ENCODE data around the gene XCR1. TPM values are rescaled to one million over a fixed set of nuclear protein-coding genes. Genes with fewer than 3 reads are reported as not detected.

XCR1 gene
- total and polyA plus RNA-seq, 9 of the 15 experiments (the other 6 are each of a cell fraction or from before 2014, with no cell fraction given), result not detected

DNA sequence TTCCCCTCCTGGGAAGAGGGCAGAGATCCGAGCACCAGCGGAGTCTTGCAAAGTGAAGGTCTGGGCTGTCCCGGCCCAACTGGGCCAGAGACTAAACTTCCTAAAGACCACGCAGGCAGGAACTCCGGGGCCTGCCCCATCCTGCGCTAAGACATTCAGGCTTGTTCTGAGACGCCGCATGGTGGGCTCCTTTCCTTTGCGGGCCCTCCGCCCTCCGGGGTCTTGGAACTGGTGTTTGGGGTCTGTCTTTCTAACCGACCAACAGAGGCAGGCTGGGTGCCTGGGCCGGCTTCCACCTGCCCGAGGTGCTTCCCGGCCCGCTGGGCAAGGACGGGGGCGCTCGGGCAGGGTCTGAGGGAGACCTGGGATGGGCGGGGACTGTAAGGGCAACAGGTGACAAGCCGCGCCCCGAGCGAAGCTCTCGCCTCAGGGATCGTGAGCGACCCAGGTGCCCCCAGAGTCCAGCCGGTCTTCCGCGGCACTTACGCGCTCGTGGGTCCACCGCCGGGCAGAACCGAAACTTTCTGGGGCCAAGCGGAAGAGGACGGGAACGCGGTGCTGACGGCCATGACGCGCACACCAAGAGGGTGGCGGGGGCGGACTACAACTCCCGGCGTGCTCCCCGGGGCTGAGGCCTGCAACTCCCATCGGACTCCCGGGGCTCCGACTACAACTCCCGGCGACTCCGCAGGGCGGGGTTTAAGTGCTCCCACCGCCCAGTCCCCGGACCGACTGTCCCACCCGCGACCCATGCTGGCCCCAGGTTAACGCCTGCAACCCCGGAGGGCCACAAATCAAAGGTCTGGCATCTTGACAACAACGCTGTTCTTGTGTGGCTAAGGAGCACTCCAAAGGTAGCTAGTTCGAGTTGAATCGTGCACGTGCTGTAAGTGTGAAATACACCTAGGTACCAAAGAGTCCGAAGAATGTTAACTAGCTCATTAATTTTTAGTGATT lies 31.8 kb downstream of the XCR1 start, which contains the start of gene FYCO1 (continued):
- TF ChIP-seq, protein P1, sequence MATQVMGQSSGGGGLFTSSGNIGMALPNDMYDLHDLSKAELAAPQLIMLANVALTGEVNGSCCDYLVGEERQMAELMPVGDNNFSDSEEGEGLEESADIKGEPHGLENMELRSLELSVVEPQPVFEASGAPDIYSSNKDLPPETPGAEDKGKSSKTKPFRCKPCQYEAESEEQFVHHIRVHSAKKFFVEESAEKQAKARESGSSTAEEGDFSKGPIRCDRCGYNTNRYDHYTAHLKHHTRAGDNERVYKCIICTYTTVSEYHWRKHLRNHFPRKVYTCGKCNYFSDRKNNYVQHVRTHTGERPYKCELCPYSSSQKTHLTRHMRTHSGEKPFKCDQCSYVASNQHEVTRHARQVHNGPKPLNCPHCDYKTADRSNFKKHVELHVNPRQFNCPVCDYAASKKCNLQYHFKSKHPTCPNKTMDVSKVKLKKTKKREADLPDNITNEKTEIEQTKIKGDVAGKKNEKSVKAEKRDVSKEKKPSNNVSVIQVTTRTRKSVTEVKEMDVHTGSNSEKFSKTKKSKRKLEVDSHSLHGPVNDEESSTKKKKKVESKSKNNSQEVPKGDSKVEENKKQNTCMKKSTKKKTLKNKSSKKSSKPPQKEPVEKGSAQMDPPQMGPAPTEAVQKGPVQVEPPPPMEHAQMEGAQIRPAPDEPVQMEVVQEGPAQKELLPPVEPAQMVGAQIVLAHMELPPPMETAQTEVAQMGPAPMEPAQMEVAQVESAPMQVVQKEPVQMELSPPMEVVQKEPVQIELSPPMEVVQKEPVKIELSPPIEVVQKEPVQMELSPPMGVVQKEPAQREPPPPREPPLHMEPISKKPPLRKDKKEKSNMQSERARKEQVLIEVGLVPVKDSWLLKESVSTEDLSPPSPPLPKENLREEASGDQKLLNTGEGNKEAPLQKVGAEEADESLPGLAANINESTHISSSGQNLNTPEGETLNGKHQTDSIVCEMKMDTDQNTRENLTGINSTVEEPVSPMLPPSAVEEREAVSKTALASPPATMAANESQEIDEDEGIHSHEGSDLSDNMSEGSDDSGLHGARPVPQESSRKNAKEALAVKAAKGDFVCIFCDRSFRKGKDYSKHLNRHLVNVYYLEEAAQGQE (IDR thresholded peaks at IDR 0.05; ENCODE audit: borderline replicate concordance), result peak; percentile 55
- TF ChIP-seq, protein P1 (CRISPR knock-in tag; IDR thresholded peaks at IDR 0.05; ENCODE audit: low read depth), result peak; percentile 65
- no peak for TF ChIP-seq ADNP (tag; IDR thresholded peaks at IDR 0.05)
- TF ChIP-seq, protein P2, sequence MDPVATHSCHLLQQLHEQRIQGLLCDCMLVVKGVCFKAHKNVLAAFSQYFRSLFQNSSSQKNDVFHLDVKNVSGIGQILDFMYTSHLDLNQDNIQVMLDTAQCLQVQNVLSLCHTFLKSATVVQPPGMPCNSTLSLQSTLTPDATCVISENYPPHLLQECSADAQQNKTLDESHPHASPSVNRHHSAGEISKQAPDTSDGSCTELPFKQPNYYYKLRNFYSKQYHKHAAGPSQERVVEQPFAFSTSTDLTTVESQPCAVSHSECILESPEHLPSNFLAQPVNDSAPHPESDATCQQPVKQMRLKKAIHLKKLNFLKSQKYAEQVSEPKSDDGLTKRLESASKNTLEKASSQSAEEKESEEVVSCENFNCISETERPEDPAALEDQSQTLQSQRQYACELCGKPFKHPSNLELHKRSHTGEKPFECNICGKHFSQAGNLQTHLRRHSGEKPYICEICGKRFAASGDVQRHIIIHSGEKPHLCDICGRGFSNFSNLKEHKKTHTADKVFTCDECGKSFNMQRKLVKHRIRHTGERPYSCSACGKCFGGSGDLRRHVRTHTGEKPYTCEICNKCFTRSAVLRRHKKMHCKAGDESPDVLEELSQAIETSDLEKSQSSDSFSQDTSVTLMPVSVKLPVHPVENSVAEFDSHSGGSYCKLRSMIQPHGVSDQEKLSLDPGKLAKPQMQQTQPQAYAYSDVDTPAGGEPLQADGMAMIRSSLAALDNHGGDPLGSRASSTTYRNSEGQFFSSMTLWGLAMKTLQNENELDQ (CRISPR knock-in tag; IDR thresholded peaks at IDR 0.05; ENCODE audit: borderline replicate concordance), result peak; percentile 67; the same call in 1 of the 2 replicates
- no peak for TF ChIP-seq ZFP30 (CRISPR knock-in tag; IDR thresholded peaks at IDR 0.05; ENCODE audit: borderline replicate concordance)
- peak; percentile 80 for TF ChIP-seq SAP30 (IDR thresholded peaks at IDR 0.05; ENCODE audit: borderline replicate concordance, insufficient read depth, low read depth, low read length, poor library complexity, severe bottlenecking)
- TF ChIP-seq, protein P3, sequence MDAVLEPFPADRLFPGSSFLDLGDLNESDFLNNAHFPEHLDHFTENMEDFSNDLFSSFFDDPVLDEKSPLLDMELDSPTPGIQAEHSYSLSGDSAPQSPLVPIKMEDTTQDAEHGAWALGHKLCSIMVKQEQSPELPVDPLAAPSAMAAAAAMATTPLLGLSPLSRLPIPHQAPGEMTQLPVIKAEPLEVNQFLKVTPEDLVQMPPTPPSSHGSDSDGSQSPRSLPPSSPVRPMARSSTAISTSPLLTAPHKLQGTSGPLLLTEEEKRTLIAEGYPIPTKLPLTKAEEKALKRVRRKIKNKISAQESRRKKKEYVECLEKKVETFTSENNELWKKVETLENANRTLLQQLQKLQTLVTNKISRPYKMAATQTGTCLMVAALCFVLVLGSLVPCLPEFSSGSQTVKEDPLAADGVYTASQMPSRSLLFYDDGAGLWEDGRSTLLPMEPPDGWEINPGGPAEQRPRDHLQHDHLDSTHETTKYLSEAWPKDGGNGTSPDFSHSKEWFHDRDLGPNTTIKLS (IDR thresholded peaks at IDR 0.05; ENCODE audit: borderline replicate concordance, low read depth), result peak; percentile 91

All from K562 (cell line).